Stimulated activated CD4-positive, alpha-beta T cell treated with anti-CD3 and anti-CD28 coated beads, Interleukin-12 subunit alpha, Interleukin-12 subunit beta, amount 100 ng/mL, for 4 hours (primary cell): ENCODE measurements around the gene NT5DC1.
"Not testable (repeated sequence)": the region's sequence is repeated elsewhere in the genome, so short reads cannot be mapped to it uniquely, and the experiment has no call there.

Experiments used
- DNase-seq: peaks from one replicate; pipeline ENCODE4 v3.0.0-alpha.2; 2020

The NT5DC1 gene

DNA sequence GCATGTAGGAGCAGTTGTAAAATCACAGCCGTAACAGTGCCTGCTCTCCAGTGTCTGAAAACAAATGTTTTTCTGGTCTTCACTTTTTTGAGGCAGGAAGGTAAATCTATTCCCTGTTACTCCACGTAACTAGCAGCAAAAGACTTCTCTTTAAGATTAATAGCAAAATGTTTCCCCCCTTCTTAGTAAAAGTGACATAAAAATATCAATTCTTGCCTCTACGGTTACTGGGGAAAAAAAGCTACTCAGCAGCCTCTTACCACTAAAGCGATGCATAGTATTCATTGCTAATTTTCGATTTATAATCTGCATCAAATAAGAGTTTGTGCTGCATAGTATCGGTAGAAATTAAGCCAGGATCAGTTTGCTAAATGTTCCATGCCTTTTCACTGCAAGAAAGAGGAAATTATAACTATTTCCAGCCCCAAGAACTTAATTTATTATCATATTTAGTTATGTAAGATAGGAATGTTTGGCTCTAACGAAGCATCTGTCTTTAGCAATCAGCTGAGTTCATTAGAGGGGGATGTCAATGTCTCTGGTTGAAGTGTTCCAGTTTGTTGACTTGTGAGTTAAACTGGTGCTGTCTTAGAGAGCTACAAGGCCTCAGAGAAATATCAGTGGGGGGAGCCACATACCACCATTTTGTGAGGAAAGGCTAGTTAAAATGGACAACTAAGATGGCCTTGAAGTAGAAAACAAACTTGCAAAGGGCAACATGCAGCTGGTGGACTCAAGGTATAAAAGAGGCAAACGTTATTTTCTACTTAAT lies 179.7 kb downstream of the NT5DC1 start:
- no peak for DNase-seq

DNA sequence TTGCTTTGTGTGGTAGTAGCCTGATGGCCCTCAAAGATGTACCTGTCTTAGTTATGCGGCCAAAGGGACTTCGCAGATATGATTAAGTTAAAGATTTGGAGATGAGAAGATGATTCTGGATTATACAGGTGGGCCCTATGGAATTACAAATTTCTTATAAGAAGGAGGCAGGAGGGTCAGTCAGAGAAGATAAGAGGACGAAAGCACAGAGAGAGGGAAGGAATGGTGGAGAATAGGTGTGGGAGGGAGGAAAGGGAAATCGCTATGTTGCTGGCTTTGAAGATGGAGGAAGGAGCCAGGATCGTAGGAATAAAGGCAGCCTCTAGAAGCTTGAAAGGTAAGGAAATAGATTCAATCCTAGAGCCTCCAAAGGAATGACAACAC lies 180.3 kb downstream of the NT5DC1 start:
- DNase-seq: no peak

DNA sequence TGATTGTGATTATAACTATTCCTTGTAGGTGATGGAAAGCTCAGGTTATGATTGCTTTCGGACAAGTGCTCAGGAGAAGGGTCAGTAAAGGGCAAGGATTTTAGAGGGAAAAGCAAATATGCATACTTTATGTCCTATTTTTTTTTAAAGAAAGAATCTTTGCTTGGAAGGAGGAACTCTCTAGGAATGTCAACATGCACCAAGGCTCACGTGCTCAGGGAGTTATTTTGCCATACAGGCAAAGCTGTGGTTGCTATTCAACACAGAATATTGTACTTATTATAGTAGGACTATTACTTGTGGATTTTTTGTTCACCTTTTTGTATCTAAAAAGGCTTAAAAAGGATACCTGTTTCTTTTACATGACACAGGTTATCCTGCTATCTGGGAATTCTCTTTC lies 182.0 kb downstream of the NT5DC1 start:
- no peak for DNase-seq

GRCh38 chr6:116283191-116283590 lies 182.5 kb downstream of the NT5DC1 start:
- DNase-seq: no peak

GRCh38 chr6:116284984-116285383 lies 184.3 kb downstream of the NT5DC1 start:
- DNase-seq: not testable (repeated sequence)

GRCh38 chr6:116286773-116287358 lies 186.2 kb downstream of the NT5DC1 start:
- DNase-seq: no peak

DNA sequence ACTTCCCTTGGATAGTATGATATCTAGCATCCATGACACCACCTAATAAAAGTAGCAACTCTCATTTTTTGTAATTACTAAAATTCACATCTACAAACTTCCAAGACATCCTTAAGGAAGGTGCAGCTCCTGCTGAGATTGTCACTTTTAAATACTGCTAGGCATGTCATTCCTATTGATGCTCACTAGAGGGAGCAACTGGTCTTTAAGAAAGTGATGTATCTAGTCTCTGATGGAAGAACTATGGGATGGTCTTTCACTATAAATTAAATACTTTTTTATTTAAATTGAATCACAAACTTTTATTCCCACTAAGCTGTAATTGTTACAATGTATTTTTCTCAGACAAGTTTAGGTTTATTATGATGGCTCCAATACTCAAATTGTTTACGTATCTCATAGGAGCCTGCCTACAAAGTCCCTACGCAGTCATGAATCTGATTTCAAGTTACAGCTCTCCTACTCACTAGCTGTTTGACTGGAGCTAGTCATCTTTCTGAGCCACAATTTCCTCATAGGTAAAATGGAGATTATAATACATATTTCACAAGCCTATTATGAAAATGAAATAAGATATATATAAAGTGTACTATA lies 187.1 kb downstream of the NT5DC1 start:
- no peak for DNase-seq

- DNase-seq: no peak
These were observed 189.2 kb downstream of the NT5DC1 start for GRCh38 chr6:116289876-116290275.

DNA sequence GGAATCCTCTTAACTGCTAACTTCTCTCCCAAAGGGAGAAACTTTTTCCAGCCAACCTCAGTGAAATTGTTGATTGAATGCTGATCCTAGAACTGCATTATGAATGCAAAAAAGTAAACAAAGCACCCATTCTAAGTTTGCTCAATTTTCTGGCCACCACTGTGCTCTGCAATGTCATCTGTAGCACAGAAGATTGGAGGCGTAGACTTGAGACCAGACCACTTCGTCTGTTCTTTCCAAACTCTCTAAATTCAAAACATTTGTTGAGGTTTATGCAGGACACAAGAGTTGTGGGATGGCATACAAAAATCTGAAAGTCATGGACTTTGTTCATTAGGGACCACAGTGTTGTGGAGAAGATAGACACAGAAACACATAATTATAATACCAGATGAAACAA lies 190.1 kb downstream of the NT5DC1 start:
- DNase-seq: no peak

- DNase-seq: no peak
These were observed 191.2 kb downstream of the NT5DC1 start for GRCh38 chr6:116291701-116292396.

GRCh38 chr6:116292553-116292952 lies 191.9 kb downstream of the NT5DC1 start:
- no peak for DNase-seq

DNA sequence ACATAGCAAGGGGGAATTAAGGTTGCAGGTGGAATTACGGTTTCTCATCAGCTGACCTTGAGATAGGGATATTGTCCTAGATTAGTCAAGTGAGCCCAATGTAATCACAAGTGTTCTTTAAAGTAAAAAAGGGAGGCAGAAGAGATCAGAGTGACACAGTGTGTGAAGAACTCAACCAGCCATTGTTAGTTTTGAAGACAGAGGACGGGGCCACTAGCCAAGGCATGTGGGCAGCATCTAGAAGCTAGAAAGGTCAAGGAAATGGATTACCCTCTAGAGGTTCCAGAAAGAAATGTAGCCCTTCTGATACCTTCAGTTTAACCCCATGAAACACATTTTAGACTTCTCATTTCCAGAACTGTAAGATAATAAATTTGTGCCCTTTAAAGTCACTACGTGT lies 197.6 kb downstream of the NT5DC1 start:
- DNase-seq: no peak

- DNase-seq: no peak
These were observed 198.3 kb downstream of the NT5DC1 start for GRCh38 chr6:116298973-116299372.
